Measurements from ENCODE around the gene SLCO6A1.

Gene SLCO6A1

GRCh38 chr5:102451082-102451481 lies 47.7 kb downstream of the SLCO6A1 start:
- DNase-seq: no peak

GRCh38 chr5:102450313-102450990 lies 48.3 kb downstream of the SLCO6A1 start:
- no peak for DNase-seq

- DNase-seq: no peak
Measured at GRCh38 chr5:102433473-102433872, 65.3 kb downstream of the SLCO6A1 start.

GRCh38 chr5:102421647-102422046 lies 77.2 kb downstream of the SLCO6A1 start:
- DNase-seq: peak; percentile 3

GRCh38 chr5:102418531-102418930 lies 80.3 kb downstream of the SLCO6A1 start:
- no peak for DNase-seq

GRCh38 chr5:102414448-102414847 lies 84.4 kb downstream of the SLCO6A1 start:
- DNase-seq: no peak

GRCh38 chr5:102388235-102388634 lies 110.6 kb downstream of the SLCO6A1 start:
- DNase-seq: no peak

GRCh38 chr5:102385365-102385764 lies 113.4 kb downstream of the SLCO6A1 start:
- DNase-seq: no peak

- DNase-seq: no peak
Measured at GRCh38 chr5:102380174-102380573, 118.6 kb downstream of the SLCO6A1 start.

- DNase-seq: no peak
Measured at GRCh38 chr5:102375876-102376275, 122.9 kb downstream of the SLCO6A1 start.

- no peak for DNase-seq
Measured at GRCh38 chr5:102375272-102375671, 123.5 kb downstream of the SLCO6A1 start.

GRCh38 chr5:102368392-102368791 lies 130.4 kb downstream of the SLCO6A1 start:
- DNase-seq: no peak

- DNase-seq: peak; percentile 93
Measured at GRCh38 chr5:102341681-102342288, 157.0 kb downstream of the SLCO6A1 start.

- DNase-seq: no peak
Measured at GRCh38 chr5:102324714-102325113, 174.1 kb downstream of the SLCO6A1 start.
